Eye (tissue), 1 donor: Measurements from ENCODE around the gene ACVR1.
A peak's percentile ranks its signal among the peaks of the same experiment; 100 is the strongest.
"Not testable (repeated sequence)": the region's sequence is repeated elsewhere in the genome, so short reads cannot be mapped to it uniquely, and the experiment has no call there.

Source experiments
- DNase-seq: peaks from one replicate; pipeline ENCODE4 v3.0.0-alpha.2; 2015

Gene ACVR1

DNA sequence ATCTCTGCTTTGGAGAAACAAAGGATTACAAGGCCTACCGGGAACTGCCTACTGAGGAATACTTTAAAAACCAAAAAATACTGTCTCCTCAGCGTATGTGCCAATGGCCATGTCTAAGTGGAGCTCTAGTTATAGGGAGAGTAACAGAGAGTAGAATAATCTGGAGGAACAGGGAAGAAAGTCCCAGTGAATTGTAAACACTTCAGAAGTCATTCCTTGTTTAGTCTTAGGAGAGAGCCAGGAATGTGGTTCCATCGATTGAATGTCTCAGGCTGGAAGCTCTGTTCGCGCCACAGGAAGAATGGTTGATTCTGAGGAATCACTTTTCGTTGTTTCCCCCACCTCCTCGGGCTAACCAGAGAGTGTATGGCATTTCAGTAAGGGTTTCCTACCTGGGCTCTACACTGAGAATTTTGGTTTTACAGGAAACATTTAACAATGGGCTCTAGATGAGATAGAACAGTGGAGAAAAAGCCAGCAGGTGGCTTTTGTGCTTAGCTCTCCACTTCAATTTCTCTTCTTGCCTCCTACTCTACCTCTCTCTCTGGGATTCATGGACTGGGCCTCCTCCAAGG is 88.7 kb downstream of the ACVR1 start:
- DNase-seq, result no peak

DNA sequence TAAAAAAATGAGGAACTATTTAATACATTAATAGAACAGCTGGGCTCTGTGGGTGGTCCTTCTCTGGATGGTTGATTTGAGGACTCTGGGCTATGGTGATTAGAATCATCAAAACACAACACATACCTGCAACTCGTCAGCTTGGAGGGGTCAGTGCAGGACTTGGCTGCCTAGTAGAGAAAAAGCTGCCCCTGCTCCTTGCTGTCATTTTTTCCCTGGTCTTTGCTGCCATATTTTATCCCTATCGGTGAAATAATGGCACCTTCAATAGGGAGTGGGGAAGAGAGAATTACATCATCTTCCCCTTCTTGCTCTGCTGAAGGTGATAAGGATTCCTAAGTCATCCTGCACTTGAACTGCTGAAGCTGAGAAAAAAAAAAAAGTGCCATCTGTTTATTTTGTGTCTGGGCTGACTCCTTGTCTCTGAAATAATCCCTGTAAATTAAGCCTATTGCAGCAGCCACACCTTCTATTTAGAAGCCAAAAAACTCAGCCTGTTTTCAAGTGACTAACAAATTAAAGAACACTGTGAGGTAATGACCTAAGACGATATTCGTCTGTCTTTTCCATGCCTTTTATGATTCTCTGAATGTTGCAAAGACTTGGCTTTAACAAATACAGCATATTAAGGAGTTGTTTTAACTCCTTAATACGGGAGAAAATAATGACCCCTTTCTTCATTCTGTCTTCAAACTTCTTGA is 89.3 kb downstream of the ACVR1 start:
- no peak for DNase-seq

DNA sequence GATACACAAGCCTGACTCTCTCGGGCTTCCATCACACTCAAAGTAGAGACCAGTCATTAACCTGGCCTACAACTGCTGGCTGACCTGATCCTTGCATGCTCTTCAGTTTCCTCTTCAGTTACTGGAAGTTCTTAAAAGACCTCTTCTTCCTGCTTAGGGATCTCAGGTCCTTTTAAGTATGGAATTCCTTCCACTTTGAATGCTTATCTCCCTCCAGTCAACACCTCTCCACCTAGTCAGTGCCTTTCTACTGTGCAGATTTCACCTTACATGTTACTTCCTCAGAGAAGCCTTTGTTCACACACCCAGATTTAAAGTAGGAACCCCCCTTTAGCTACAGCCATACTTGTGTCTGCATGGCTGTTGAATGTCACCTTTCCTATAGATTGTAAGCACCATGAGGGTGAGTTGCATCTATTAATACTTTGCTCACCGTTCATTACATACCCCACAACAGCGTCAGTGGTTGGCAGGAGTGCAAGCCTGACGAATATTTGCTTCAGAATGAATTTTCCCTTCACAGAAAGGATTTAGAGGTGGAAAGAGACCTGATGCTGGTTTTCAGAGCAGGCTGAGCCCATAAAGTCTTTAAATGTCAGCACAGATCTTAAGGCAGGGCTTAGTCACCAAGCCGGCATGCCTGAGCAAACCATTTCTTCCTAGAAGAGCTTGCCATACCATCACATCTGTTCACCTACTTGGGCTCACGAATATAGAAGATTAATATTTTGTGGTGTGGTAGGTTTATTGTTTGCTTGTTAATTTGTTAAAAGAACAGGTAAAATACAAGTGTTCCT is 90.1 kb downstream of the ACVR1 start:
- DNase-seq, result no peak

DNA sequence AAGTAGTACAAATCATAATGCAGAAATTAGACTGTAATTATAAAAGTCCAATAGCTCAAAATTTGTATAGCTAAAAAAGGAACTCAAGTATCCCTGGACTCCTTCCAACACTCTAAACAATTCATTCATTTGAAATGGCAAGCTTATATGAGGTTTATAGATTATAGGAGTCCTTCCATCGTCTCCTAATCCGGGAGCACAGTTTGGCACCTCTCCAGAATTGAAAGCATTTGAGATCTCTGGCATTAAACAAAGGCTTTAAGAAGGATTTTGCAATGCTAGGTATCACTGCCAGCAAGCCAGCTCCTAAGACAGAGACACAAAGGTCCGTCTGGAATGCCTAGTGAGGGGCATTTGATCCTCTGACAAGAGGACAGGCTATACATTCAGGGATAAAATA is 90.9 kb downstream of the ACVR1 start:
- DNase-seq, result no peak

DNA sequence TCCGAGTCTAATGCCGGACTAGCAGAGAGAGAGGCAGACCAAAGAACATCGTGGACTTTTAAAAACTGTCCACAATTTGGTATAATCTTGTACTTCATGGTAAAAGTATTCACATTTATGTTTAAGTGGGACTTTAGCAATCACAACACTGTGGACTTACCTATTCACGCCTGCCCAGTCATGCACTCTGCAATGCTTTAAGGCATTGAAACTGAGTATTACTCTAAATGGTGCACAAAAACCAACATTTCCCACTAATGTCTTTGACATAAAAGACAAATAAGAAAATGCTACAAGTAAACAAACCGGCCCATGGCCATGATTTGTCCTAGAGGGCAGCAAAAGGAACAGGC is 91.3 kb downstream of the ACVR1 start:
- no peak for DNase-seq

DNA sequence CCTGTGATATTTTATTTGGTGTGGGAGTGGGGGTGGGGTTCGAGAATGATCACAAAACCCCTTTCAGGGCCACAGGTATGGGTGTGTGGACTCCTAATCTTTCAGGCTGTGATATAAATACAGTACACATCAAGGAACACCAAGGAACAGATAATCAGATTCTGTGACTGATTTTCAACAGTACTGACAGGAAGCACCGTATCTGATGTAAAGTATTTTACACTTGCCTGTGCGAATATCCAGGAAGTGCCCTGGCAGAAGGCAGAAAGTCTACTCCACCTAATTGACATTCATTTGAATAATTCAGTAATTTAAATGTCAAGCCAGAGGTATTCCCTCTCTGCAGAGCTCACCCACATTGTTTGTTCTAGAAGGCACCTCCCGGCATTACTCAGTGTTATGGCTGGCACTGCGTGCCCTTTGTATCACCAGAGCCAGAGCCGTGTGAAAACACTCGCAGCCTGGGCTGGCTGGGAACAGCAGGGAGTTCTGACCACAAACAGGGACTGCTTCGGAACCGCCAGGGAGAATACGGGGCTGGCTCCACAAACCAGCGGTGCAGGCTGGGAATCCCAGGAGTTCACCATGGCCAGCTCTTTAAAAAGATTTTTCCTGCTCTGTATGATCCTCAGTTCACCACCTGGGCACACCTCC is 91.8 kb downstream of the ACVR1 start:
- no peak for DNase-seq

DNA sequence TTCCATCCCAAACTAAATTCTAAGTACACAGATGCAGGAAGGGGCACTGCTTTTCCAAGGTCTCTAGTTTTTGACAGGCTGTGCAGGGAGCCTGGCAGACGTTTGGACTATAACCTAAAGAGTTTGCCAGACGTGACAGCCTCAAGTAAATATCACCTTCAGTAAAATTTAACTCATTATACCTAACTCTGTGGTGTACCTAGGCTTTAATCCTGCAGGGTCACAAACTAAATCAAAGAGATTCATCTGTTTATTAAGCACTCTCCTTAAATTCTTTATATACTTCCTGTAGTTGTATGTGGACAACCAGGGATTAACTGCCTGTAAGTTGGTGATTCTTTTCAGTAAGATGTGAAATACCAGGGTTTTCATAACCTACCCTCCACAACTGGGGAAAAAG is 92.9 kb downstream of the ACVR1 start:
- DNase-seq, result no peak

DNA sequence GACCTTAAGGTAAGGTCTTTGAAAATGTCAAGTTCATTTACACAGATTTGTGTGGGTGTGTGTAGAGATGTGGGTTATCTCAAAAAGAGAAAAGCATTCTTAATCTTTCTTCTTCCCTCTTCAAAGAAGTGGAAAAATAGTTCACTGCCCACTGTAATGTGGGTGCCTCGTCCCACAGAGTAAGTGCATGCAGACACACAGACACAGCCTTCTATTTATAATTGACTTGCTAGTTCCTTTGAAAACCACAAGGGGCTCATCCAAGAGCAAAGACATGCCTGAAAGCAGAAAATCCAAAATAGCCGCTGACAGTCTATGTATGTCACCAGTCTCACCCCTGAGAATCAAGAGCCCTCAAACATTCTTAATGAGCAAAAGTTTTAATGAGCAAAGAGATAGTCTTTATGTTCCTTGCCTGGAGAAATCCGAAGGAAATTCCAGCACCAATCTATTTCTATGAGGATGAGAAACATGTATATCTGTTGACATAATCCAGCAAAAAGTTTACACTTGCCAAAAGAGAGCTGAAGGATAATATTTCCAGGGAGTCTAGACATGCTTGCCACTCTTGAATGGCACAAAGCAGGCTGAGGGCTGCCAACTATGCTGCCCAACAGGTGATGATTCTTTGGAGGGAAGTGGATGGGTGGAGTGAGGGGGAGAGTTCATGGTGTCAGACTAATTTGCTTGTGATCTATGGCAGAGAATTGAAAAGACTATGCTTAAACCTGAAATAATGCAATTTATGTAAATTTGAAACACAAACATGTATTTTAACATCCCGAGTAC is 93.9 kb downstream of the ACVR1 start:
- DNase-seq, result peak; percentile 43

DNA sequence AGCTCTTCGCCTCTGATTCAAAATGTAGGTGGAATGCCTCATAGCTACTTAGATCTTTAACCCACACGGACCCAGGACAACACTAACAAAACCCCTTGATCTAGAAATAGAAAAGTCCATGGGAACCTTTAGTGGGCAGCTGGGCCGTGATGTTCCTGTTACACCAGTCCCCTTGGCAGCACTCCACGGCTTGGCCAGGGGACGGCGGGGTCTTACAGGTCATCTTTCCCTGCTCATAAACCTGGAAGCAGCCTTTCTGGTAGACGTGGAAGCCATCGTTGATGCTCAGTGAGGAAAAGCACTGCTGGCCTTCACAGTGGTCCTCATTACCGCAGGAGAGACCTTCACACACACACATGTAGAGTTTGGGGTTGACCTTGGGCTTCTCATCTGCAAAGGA is 95.9 kb downstream of the ACVR1 start:
- DNase-seq, result no peak

DNA sequence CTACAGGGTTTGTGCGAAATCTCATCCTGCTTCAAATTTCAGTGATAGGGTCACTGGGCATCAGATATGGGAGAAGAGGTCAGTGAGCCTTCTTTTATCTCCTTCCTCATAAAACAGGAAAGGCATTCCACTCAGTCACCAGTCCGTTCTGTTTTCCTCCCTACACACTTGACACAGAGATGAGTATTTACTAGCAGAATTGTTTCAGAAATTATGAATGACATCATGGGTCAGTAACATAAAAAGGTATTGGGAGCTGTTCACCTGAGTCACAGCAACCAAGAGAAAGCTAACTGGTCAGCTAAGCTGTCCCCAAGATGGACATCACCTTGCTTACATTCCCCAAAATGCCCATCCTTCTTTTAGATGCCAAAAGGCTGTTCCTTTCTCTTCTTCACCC is 96.3 kb downstream of the ACVR1 start:
- DNase-seq, result no peak

DNA sequence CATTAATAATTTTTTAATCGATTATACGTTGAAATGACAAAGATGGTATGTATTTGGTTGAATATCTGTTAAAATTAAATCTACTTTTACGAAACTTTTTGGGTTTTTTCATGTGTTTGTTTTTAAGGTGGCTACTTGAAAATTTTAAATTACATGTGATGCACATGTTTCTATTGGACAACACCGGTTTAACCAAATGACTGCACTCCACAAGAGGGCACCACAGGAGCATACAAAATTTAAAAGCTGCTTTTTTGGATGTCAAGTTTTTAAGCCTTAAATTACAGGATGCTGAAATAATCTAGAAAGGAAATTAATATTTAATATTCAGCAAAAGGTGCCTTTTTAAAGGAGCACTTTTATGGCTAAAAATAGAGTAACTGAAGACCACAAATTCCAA is 98.7 kb downstream of the ACVR1 start:
- peak; percentile 76 for DNase-seq

DNA sequence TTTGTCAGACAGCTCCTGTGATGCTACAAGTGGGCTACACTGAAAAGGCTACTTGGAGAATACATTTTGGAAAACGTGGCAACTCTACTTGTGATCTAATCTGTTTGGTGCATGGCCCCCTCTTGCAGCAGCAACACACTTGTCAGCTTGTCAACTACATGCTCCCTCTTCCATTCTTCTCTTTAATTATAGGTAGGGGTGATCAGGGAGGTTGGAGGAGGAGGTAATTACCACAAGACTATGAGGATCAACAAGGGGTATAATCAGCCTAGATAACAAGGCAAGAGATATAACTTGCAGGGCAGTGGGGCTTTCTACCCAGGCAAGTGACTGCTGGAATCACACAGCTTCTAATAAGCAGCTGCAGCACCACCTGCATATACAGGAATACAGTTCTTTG is 104.9 kb downstream of the ACVR1 start:
- DNase-seq, result no peak

DNA sequence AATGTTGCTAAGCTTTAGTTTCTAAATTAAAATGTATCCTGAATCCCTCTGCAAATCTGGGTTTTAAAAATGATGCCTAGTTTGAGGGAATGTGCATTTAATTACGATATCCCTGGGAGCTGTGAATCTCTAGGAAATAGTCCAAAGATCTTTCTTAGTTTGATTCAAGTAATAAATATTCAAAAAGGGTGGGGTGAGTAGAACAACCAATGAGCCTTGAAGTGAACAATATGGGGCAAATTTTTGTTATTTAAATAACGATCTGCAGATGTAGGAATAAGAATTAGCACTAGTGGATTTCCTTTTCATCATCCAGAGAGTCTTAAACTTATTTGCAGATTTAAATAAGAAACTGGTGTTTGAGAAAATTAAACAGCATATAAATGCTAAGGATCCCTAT is 106.3 kb downstream of the ACVR1 start:
- no peak for DNase-seq

DNA sequence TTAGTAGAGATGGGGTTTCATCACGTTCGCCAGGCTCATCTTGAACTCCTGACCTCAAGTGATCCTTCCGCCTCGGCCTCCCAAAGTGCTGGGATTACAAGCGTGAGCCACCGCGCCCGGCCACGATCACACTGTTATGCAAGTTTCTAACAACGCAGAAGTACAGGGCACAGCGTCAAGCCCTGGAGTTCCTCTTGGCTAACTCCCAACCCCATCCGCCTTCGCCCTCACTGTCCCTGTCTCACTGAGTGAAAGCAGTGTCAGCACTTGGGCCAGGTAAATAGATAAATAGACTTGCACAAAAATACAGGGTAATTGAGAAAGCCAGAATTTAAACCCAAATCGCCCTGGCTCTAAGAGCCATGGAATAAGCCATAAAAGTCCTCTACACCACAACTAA is 111.7 kb downstream of the ACVR1 start:
- no peak for DNase-seq

DNA sequence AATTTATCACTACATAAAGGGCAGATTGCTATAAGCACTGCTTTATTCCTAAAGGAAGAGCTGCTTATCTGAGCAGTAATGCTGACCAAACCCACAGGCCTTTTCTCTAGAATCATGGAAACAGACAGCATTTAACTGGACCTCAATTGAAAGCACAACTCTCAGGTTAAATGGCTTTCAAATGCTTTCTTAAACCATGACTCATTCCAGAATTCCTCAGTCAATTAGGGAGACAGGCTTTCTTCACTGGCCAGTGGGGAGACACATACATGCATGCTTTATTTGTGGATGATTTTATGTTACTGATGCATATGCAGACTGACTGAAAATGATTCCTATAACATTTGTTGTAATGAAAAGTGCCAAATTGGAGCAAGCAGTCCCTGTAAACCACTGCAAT is 114.6 kb downstream of the ACVR1 start:
- no peak for DNase-seq

DNA sequence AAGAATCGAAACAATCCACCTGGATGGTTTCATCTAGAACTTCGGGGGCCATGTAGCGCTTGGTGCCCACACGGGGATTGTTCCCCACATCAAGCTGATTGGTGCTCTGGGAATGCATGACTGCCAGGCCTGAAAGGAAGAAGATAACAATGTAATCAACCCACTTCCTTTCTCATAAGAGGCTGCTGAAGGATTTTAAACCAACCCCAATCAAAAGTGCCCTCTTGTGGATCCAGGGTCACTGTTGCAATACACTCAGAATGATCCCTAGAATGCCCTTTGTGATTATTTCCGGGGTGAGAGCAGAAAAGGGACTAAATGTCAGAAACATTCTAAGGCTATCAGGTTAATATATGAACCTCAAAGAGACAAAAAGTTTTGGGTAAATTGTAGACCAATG is 115.2 kb downstream of the ACVR1 start:
- DNase-seq, result no peak

DNA sequence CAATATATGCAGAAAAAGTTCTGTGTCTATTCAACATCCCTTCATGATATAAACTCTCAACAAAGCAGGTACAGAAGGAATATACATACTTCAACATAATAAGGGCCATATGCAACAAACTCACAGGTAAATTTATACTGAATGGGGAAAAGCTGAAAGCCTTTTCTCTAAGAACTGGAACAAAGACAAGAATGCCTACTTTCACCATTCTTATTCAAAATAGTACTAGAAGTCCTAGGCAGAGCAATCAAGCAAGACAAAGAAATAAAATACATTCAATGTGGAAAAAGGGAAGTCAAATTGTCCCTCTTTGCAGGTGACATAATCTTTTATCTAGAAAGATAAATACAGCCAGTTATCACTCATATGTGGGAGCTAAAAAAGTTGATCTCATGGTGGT is 116.3 kb downstream of the ACVR1 start:
- DNase-seq, result no peak

DNA sequence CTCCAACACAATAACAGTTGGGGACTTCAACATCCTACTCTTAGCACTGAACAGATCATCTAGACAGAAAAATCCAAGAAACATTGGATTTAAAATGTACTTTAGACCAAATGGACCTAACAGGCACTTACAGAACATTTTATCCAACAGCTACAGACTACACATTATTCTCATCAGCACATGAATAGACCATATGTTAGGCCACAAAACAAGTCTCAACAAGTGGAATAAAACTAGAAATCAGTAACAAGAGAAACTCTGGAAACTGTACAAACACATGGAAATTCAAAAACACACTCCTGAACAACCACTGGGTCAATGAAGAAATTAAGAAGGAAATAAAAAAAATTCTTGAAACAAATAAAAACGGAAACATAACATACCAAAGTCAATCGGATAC is 117.5 kb downstream of the ACVR1 start:
- no peak for DNase-seq

DNA sequence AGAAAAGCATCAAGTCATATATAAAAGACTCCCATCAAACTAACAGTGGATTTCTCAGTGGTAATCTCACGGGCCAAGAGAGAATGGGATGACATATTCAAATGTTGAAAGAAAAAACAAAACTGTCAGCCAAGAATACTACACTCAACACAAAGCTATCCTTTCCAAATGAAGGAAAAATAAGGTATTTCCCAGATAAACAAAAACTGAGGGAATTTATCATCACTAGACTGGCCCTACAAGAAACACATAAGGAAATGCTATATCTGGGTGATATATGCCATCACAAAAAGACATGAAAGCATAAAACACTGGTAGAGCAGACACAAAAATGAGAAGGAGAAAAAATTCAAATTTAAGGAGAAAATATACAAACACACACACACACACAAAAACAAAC is 118.6 kb downstream of the ACVR1 start:
- DNase-seq, result no peak

DNA sequence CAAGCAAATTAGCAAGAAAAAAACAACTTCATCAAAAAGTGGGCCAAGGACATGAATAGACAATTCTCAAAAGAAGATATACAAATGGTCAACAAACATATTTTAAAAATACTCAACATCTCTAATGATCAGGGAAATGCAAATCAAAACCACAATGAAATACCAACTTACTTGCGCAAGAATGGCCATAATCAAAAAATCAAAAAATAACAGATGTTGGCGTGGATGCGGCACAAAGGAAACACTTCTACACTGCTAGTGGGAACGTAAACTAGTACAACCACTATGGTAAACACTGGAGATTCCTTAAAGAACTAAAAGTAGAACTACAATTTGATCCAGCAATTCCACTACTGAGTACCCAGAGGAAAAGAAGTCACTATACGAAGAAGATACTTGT is 119.7 kb downstream of the ACVR1 start:
- DNase-seq, result not testable (repeated sequence)

DNA sequence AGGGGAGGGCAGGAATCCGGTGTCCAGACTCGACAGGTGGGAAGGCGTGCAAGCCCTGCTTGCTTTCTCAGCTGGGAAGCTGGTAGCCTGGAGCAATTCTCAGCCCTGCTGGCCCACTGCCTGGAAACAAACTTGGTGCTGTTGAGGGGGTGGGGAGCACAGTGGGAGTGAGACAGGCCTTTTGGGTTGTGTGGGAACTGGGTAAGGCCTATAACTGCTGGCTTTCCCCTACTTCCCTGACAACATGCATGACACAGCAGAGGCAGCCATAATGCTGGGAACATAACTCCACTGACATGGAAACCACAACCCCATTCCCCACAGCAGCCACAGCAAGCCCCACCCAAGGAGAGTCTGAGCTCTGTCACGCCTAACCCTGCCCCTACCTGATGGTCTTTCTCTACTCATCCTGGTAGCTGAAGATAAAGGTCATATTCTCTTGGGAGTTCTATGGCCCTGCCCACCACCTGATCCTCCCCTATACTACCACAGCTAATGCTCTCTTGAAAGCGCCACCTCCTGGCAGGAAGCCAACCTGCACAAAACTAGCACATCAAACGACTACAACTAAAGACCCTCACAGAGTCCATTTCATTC is 124.6 kb downstream of the ACVR1 start:
- DNase-seq, result no peak

DNA sequence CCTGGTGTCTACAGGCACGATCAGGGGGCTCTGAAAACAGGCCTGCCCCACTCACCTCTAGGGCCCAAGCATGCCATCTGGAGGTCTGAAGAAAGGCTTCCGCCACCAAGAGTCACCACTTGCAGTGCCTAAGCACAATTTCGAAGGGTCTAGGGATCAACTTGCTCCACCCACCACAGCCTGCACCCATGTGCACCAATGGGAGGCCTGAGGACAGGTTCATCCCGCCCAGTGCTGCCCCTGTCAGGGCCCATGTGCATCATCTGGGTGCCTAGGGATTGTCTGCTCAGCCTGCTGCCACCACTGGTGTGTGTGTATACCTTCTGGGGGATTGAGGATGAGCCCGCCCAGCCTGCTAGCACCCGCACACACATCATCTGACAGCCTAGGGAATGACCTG is 126.4 kb downstream of the ACVR1 start:
- no peak for DNase-seq
